NOMO-1 (cell line): ENCODE results near the gene GINS1.

Experiments used
- DNase-seq, 2 experiments: peaks; one replicate each; lab custom pipeline; 2025; ENCODE audit not compliant: unreplicated experiment in 2 of 2; lab: John Stamatoyannopoulos, UW

GINS1 gene

DNA sequence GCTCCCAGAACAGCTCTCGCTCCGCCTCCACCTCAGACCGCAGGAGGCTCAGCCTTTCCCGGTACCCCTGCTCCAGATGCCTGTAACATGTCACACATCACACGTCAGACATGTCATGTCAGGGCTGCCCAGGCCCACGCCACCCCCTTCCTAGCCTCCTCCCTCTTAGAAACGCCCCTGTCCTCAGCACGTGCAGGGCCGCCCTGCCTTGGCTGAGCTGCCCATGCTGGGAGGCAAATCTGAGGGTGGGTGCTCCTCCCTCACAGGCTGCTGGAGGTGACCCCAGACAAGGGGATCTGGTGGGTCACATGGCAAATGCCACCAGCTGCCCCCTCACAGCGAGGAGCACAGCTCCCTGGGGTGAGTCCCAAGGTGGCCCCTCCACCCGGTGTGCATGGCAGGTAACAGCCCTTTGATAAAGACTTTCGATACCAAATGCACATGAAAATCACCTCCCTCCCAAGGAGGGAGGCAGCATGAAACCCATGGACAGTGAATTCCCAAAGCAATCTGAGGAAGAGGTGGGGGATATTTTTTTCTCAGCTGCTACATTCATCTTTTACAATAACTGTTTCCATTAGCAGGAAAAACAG, 84.1 kb downstream of the GINS1 start:
- no peak for DNase-seq

DNA sequence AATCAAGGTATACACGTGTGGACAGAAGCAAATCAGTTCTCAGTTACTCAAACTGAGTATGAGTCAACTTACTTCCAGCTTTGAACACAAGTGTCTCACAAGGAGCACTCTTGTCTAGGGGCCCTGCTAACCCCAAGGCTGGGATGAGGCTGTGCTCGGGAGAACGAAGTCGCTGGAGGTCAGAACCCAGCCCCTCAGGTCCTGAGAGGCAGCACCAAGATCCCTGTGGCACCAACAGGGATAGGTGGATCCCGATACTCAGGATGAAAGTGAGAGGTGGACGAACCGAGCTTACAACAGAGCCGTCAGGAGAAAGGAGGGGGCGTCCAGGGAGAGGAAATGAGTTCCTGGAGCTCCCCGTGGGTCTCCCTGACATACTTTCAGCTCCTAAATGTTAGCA, 85.7 kb downstream of the GINS1 start:
- DNase-seq = no peak

DNA sequence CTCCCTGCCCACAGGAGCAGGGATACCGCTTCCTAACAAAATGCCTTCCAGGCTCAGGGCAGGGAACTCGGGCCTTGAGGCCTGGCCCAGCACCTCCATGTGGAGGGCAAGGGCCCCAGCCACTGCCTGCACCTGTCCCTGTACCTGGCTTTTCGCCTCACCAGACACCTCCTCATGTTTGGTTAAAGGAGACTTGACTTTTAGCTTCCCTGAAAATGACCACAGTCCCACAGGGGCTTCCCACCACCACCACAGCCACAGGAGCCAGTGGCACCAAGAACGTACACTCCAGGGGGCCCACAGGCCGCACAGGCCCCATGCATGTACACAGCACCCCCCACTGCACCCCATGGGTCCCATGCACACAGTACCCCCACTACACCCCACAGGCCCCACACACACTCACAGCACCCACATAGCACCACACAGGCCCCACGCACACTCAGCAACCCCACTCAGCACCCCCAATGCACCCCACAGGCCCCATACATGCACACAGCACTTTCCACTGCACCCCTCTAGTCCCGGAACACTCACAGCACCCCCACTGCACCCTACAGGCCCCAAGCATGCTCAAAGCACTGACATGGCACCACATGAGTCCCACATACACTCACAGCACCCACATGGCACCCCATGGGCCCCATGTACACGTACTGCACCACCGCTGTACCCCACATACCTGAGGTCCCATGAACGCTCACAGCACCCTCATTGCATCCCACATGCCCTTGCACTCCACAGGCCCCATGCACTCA, 86.5 kb downstream of the GINS1 start:
- DNase-seq = no peak

DNA sequence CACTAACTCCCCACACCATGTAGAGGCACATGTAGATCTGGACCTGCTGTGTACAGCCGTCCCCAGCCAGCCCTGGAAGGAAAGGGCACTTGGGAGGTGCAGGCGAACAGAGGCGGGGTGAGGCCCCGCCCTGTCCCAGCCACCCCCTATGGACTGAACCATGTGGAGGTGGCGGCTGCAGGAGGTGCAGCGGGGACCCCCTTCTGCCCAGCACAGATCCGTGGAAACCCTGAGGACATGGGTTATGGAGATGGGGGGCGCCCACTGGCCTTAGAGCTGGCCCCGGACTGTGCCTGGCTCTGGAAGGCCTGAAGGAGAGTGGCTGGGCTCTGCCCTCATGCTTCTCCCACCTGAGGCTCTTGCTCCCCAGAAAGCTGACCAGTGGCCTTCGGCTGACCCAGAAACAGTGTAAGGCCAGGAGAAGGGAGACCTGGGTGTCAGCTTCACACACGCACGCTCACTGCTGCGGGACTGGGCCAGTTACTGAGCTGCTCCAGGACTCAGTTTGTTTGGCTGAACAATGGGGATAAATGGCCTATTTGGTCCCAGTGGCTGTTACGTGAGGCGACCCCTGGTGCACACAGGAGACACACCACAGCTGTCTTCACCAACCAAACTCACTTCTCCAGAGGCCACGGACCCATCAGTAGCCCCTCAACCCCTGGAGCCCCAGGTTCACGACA, 87.2 kb downstream of the GINS1 start:
- no peak for DNase-seq

DNA sequence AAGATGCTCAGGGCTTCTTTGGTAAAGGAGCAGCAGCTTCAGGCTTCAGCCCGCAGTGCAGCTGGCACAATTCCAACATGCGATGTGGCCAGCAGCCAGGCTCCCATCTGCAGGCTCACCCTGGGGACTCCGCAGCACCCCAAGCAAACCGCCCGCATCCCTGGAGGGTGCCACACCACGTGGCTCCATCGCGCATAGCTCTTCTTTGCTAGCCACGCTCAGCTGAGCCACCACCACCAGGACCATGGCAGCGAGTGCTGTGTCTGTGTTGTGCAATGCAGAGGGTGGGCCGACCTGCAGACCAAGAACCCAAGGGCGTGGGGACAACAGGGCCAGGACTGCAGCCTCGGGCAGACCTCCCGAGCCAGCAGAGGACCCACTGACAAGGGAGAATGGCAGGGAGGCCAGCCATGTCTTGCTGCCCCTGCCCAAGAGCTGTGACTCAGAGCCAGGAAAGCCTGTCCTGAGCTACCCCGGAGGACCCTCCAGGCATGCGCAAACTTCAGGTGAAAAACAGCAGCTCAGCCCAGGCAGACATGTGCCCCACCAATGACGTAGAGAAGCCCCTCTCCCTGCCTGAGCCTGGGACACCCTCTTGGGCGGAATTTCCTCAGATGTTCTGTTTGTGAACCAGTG, 87.8 kb downstream of the GINS1 start:
- no peak for DNase-seq

DNA sequence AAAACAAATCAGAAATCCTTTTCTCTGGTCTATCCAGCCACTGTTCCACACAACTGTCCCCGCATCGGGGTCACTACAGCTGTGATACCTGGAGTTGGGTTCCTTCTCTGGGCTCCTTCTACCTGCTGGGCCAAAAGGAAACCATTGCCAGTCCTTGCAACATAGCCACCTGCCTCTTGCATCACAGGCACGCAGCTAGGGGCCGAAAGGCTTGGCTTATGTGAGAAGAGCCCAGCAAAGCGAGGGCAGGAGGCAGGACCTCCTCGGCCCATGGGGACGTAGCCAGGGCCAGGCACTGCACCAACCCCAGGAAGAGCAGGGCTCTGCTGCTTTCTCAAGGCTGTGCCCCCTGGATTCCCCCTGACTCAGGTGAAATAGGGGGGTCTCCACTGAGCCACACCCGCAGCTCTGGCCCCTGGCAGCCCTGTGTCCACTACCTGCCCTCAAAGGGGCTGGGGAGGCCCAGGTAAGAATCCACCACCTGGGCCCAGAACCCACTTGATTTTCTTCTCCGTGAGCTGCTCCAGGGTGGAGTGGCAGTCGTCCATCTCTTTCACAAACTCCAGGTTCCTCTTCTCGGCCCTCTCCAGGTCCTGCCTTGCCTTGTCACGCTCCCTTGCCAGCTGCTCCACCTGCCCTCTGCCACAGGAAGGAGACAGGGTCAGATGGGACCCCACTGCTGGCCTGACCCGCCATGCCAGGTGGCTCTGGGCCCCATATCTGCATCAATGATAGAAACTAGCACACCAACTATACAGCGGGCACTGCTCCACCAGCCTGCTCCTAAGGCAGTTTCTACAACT, 88.9 kb downstream of the GINS1 start:
- no peak for DNase-seq

DNA sequence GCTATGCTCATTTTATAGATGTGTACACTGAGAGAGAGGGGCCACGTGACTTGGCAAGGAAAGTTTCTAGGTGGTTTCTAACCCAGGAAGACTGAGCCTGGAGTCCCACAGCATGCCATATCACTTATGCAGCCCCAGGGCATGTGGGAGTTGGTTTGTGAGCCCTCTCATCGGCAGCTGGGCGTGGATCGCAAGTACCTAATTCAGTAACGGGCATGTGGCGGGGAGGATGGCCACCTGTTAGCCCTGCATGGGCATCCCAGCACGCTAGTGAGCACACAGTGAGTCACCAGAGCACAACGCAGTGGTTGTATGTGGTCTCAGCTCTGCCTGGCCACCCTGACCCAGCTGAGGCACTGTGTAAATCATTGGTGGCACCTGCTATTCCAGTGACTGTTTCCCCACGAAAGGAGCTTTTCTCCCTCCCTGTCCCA, 89.5 kb downstream of the GINS1 start:
- DNase-seq = no peak

DNA sequence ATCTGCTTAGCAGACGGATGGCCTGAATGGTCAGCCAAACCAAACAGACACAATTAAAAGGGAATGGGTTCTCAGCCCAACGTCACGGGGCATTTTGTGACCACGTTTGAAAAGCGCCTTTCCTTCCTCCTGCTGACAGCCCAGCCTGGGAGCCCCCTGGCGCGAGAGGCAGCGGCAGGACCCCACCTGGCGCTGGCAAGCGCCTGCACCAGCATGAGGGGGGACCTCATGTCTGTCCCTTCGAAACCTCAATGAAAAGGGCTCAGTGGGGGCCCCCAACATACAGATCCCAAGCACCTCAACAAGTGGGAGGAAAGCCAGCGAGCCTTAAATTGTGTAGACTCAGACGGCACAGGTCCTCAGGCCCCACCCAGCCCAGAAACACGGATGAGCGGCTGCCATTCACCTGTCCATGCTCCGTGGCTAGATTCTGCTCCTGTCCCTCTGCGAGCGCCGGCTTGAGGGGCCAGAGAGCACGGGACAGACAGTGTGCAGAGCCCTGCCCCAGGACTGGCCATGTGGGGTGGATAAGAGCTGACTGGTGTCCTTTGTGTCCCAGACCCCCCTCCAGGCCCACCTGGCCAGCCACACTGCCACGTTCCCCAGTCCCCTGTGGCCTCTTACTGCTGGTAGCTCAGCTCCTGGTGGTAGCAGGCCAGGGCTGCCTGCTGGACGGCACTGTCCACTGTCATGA, 90.3 kb downstream of the GINS1 start:
- DNase-seq = no peak
